Thyroid gland (tissue), 4 donors: Measurements from ENCODE around the gene TUBB1. TPM values are rescaled to one million over a fixed set of nuclear protein-coding genes. Genes with fewer than 3 reads are reported as not detected.

Experiments used
- DNase-seq, 2 donors: peaks; one replicate each; pipeline ENCODE4 v3.0.0-alpha.2; 2019
- H3K27ac ChIP-seq, 3 donors: fragments of 200-600 bp; sonication (generic); 1 replicate in 2 of 3; 2 replicates in 1 of 3; pipeline ENCODE4 v1.5.1; 2016 to 2019; ENCODE audit warnings: mild to moderate bottlenecking in 1 of 3, moderate library complexity in 1 of 3
- H3K27me3 ChIP-seq: fragments of 200-600 bp; sonication (generic); one replicate; pipeline ENCODE4 v1.5.1; 2019
- H3K36me3 ChIP-seq, 2 donors: fragments of 200-600 bp; sonication (generic); one replicate each; pipeline ENCODE4 v1.5.1; 2016 to 2019
- H3K4me1 ChIP-seq, 2 donors: fragments of 200-600 bp; sonication (generic); one replicate each; pipeline ENCODE4 v1.5.1; 2017 to 2019
- H3K4me3 ChIP-seq, 3 donors: fragments of 200-600 bp; sonication (generic); replicated peaks in 1 of 3; 1 replicate in 2 of 3; 2 replicates in 1 of 3; pipeline ENCODE4 v1.5.1; 2016; ENCODE audit warnings: mild to moderate bottlenecking in 1 of 3
- H3K9me3 ChIP-seq: fragments of 200-600 bp; sonication (generic); one replicate; pipeline ENCODE4 v1.5.1; 2017
- POLR2A ChIP-seq, 2 donors: fragments of 450-650 bp; IDR thresholded peaks; one replicate each; pipeline ENCODE4 v1.6.1; 2017; ENCODE audit warnings: antibody characterized with exemption in 2 of 2, mild to moderate bottlenecking in 2 of 2, moderate library complexity in 1 of 2
- WGBS, 2 donors: methylation state at CpG; one replicate each; pipeline ENCODE4 v1.1.5; 2017; 5-methylcytosine and 5-hydroxymethylcytosine counted together
- intact Hi-C: fragments of 100-400 bp; cut with DNase I; formaldehyde crosslinking; loops from one replicate; pipeline ENCODE4 v1.15.1; 2023
- total RNA-seq, 4 donors: library from RNA; depleted of rRNA; stranded (reverse); fragments of >200 nt; gene quantifications; one replicate each; pipeline ENCODE4 v1.2.3, GENCODE V29; 2016
- TF ChIP-seq, protein P1 (sequence below), 6 experiments: fragments of 200-600 bp in 3 of 6; fragments of 450-650 bp in 3 of 6; sonication (generic) in 3 of 6; IDR thresholded peaks; one replicate each; pipeline ENCODE4 v1.5.1; 2016 to 2019; ENCODE audit warnings: antibody characterized with exemption in 6 of 6, mild to moderate bottlenecking in 2 of 6, inconsistent platforms in 1 of 6, moderate library complexity in 1 of 6

Gene TUBB1
- total RNA-seq, 4 donors from 2014 or later = 0.11 to 0.46 TPM; not detected in 2

DNA sequence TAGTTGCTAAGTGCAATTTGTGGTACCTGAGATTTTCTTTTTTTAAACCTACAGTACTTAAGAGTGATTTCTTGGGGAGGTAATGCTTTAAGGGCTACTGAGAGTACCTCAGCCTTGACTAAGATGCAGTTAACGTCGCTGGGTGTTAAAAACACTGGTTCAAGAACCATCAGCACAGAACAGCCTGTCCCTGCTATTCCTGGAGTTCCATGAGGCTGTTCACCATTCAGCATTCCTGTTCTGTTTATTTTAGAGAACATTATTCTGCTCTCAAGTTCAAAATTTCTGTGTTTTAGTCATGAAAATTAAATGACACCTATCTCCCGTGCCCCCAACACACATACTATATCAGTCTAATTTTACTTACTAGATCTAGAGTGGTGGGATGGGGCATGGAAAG, 25.1 kb downstream of the TUBB1 start:
- intact Hi-C loops = loop anchor here (5.0 kb wide), 1 partner anchor 152 kb away; no protein-coding TSS in a partner anchor
- no peaks in the 10 kb centered on the region for H3K9me3 ChIP-seq
- WGBS, 2 donors = 33 to 44% methylated on average over 3 of the region's 3 CpGs

DNA sequence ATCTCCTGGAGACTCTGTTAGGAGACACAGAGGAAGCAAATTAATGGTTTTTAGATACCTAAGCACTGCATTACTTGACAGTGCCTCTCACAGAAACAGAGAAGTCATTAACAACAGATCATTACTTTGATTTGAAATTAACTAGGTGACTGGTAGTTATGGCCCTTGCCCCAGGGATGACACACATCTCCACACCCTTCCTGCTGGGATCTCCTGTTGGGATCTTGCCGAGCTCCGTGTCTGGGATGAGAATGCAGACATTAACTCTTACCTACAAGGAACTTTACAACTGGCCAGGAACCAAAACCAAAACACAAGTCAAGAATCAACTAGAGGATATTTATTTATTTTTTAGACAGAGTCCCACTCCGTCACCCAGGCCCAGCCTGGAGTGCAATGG, 25.6 kb downstream of the TUBB1 start:
- H3K9me3 ChIP-seq = no peaks in the 10 kb centered on the region
- H3K36me3 ChIP-seq = no peaks in the 10 kb centered on the region
- TF ChIP-seq, protein P1, sequence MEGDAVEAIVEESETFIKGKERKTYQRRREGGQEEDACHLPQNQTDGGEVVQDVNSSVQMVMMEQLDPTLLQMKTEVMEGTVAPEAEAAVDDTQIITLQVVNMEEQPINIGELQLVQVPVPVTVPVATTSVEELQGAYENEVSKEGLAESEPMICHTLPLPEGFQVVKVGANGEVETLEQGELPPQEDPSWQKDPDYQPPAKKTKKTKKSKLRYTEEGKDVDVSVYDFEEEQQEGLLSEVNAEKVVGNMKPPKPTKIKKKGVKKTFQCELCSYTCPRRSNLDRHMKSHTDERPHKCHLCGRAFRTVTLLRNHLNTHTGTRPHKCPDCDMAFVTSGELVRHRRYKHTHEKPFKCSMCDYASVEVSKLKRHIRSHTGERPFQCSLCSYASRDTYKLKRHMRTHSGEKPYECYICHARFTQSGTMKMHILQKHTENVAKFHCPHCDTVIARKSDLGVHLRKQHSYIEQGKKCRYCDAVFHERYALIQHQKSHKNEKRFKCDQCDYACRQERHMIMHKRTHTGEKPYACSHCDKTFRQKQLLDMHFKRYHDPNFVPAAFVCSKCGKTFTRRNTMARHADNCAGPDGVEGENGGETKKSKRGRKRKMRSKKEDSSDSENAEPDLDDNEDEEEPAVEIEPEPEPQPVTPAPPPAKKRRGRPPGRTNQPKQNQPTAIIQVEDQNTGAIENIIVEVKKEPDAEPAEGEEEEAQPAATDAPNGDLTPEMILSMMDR (IDR thresholded peaks at IDR 0.05) = no peak
- TF ChIP-seq POLR2A (IDR thresholded peaks at IDR 0.05) = no peak
- intact Hi-C loops = loop anchor here (5.0 kb wide), 1 partner anchor 152 kb away; no protein-coding TSS in a partner anchor
- peak overlapping the region; percentile 84 to 94 (median 92) for H3K27ac ChIP-seq
- H3K27me3 ChIP-seq = no peaks in the 10 kb centered on the region
- no peak overlapping the region for H3K4me3 ChIP-seq
- H3K4me1 ChIP-seq = peaks cover 45 to 46% of the 10 kb centered on the region in 2 donors
- 74 to 94% methylated on average over 3 of the region's 3 CpGs for WGBS, 2 donors
- DNase-seq = no peak

More for the DNA sequence above, 25.1 kb downstream of the TUBB1 start:
- no peaks in the 10 kb centered on the region for H3K36me3 ChIP-seq
- TF ChIP-seq, protein P1 (IDR thresholded peaks at IDR 0.05) = no peak
- TF ChIP-seq POLR2A (IDR thresholded peaks at IDR 0.05) = peak in 1 of 2 donors; percentile 49
- no peaks in the 10 kb centered on the region for H3K27me3 ChIP-seq
- no peak overlapping the region for H3K4me3 ChIP-seq
- peak overlapping the region; percentile 84 to 94 (median 92) for H3K27ac ChIP-seq
- DNase-seq = peak; percentile 71 to 78
- H3K4me1 ChIP-seq = peaks cover 48 to 50% of the 10 kb centered on the region in 2 donors

DNA sequence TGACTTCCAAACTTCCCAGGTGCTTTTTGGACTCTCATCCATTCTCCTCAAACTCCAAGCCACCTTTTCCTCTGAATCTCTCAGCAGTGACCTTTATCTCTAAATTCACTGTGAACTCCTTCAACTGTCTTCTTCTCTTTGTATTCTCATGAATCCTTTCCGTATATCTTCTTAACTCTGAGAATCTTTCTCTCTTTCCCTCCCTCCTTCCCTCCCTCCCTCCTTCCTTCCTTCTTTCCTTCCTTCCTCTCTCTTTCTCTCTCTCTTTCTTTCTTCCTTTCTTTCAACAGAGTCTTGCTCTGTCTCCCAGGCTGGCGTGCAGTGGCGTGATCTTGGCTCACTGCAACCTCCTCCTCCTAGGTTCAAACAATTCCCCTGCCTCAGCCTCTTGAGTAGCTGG, 27.6 kb downstream of the TUBB1 start:
- Histone ChIP-seq H3K36me3 (no peaks in the 10 kb centered on the region), H3K27me3 (no peaks in the 10 kb centered on the region), H3K4me1 (peaks cover 26% of the 10 kb centered on the region in 2 donors), H3K27ac (no peak overlapping the region), H3K4me3 (no peak overlapping the region), H3K9me3 (no peaks in the 10 kb centered on the region)
- no peak for TF ChIP-seq POLR2A (IDR thresholded peaks at IDR 0.05)
- TF ChIP-seq, protein P1 (IDR thresholded peaks at IDR 0.05) = no peak
- intact Hi-C loops = no loop called here
- DNase-seq = no peak
- 96 to 97% methylated on average over 3 of the region's 3 CpGs for WGBS, 2 donors

DNA sequence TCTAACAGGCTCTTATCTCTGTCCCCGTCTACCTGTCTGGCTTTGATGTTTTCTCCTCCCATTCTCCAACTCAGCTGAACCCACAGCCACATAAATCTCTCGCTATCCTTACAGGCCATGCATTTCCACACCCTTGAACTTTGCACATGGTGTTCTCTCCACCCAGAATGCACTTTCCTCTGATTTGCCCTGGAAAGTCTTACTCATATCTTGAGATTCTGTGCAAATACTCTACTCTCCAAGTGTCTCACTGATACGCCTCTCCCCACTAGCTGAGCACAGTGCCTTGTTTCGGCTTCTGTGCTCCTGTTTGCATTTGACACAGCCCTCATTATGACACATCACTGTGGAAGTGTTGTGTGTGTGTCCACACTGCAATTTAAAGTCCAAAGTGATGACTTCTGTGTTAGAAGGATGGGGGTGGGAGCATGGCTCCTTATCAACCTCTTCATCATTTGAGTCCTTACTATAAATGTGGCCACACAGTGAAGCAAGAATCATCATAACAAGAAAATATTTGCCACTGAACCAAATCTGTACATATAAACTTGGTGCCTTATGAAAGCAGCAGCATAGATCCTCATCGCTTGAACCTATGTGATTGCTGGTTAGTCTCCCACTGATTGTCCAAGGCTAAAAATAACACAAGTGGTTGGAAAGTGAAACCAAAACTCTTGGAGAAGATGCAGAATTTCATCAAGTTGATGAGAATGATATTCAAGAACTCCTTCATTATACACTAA, 28.9 kb downstream of the TUBB1 start:
- DNase-seq = no peak
- WGBS, 2 donors = 86 to 91% methylated on average over 5 of the region's 5 CpGs

DNA sequence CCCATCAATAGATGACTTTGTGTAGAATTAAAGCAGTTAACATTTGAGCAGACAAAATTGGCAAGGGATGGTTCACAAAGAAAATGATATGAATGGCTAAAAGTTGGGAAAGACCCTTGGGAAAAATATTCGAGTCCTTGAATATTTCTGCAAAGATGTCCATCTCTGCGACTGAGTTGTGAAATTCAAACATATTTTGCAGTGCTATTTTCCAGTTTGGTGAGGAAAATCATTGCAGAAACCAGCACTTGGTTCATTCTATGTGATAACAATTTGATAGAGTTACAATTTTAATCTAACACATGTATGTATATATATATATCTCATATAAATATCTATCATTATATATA, 29.4 kb downstream of the TUBB1 start:
- H3K9me3 ChIP-seq = no peaks in the 10 kb centered on the region
- no peaks in the 10 kb centered on the region for H3K36me3 ChIP-seq
- DNase-seq = no peak
- H3K4me1 ChIP-seq = peaks cover 18% of the 10 kb centered on the region in 2 donors
- 77% methylated on average over 2 of the region's 2 CpGs for WGBS, 2 donors
- H3K27ac ChIP-seq = no peak overlapping the region
- intact Hi-C loops = no loop called here
- TF ChIP-seq, protein P1 (IDR thresholded peaks at IDR 0.05) = no peak
- TF ChIP-seq POLR2A (IDR thresholded peaks at IDR 0.05) = no peak
- H3K4me3 ChIP-seq = no peak overlapping the region
- H3K27me3 ChIP-seq = no peaks in the 10 kb centered on the region

More for the DNA sequence above, 28.9 kb downstream of the TUBB1 start:
- Histone ChIP-seq H3K4me1 (peaks cover 23% of the 10 kb centered on the region in 2 donors), H3K27ac (no peak overlapping the region), H3K36me3 (no peaks in the 10 kb centered on the region), H3K4me3 (no peak overlapping the region), H3K27me3 (no peaks in the 10 kb centered on the region), H3K9me3 (no peaks in the 10 kb centered on the region)
- intact Hi-C loops = no loop called here
- TF ChIP-seq, protein P1 (IDR thresholded peaks at IDR 0.05) = no peak
- TF ChIP-seq POLR2A (IDR thresholded peaks at IDR 0.05) = no peak
